ENCODE results near the gene TMEM217.
A peak's percentile ranks its signal among the peaks of the same experiment; 100 is the strongest.
"Not testable (repeated sequence)": the region's sequence is repeated elsewhere in the genome, so short reads cannot be mapped to it uniquely, and the experiment has no call there.

TMEM217 gene

DNA sequence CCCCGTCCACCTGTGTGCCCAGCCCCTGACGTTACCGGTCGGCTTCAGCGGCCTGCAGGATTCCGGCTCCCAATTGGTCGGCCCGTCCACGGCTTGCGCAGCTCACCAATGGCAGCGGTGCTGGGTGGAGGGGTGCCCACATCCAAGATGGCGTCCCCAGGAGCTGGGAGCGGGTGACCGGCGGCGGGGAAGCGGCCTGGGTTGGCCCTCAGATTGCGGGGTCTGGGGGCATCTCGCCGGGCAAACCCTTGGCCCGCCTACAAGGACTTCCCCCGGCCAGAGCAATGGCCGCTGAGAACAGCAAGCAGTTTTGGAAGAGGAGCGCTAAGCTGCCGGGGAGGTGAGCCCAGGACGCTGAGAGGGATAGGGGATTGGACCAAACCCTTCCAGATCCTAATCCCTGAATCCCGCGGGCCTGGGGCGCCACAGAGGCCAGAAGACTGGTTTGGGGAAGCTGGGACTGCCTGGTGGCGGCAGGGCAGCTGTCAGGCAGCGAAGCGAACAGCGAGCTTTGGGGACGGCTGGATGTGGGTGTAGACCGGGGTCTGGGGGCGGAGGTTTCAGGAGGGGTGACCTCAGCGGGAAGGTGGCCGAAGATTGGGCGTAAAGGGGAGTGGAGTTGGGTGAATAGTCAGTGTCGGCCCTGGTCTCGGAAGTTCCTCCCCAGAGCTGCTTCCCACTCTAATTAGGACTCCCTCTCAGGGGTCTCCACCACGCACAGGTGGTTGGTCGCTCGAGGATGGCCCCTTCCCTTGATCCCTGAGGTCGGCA is at the start of gene TMEM217, which contains the start of gene TBC1D22B:
Gene TMEM217 (minus strand): TSS at position 511 of the 771 bp plus-strand sequence. CDS start 39,114 bp downstream, outside the sequence.
Gene TBC1D22B (plus strand): TSS at position 139 of the 771 bp plus-strand sequence. CDS start 146 bp downstream, at position 285.
- peak; percentile 95 for DNase-seq

DNA sequence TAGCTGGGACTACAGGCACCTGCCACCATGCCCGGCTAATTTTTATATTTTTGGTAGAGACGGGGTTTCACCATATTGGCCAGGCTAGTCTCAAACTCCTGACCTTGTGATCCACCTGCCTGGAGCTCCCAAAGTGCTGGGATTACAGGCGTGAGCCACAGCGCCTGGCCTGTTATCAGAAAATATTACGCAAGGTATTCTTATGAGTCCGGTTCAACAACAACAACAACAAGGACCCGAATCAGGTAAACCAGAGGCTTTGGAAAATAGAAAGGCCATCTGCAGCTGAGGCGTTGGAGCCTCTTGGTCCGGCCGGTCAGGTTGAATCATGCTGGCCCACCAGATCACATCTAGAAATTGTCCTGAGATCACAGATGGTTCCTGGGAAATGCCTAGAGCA is 49.5 kb upstream of the TMEM217 start:
- not testable (repeated sequence) for DNase-seq

DNA sequence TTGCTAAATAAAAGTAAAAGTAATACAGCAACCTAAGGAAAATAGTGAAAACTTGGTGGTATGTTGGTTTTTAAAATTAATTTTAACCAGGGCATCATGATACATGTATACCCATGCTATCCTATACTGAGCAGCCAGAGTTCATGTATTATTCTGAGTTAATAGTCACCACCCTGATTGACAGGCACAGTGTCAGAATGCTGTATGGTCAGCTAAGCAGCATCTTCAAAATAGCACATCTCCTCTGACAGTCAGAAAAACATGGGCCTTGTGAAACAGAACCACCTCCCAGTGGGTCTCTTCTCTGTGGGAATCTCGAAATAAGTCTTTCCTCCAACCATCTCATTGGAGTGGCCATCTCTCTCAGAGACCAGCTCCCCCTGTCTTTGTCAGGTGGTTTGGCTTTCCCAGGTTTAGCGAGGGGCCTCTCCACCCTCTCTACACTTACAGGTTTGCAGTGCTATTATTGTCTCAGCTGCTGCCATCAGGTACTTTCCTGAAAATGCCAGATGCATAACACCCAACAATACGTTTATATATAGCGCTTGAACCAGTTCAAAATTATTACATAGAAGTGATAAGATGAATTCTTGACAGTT is 48.8 kb upstream of the TMEM217 start:
- peak; percentile 38 for DNase-seq

DNA sequence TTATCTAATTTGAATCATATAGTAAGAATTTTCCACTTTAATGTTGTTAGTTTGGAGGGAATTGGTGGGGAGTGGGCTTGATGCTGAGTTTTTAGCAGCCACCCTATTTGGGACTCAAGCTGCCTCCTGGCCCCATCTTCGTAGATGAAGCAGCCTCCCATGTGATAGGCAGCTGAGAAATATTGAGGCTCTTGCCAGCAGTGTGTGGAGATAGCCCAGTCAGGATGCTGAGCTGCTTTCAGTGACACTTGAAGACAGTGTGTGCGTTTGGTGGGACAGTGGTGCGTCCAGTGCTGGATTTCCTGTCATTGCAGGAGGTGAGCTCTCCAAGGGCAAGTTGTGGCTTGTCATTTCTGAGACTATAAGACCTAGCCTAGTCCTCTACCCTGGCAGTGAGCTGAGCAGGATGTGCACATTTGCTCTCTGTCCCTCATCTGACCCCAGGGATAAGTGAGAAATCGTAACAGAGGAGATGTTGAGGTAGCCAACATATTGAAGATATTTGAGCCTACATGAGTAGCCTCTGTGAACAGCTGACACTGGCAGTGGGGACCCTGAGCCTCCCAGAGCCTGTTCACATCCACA is 48.0 kb upstream of the TMEM217 start:
- no peak for DNase-seq

DNA sequence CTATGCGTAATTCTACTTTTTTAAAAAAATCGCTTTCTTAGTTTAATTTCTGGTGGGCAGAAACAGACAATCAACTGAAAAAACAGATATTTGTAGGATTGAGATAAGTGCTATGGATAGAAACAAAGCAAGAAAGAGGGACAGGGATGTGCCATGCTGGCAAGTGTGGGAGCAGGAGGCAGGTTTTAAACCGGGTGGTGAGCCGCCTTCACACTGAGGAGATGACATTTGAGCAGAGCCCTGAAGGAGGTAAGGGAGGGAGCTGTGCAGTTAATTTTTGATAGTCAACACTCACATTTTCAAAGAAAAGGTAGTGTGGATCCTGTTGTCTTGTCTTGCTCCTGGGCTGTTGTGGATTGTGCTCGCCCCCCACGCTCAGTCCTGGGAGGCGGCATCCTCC is 46.8 kb upstream of the TMEM217 start:
- no peak for DNase-seq

DNA sequence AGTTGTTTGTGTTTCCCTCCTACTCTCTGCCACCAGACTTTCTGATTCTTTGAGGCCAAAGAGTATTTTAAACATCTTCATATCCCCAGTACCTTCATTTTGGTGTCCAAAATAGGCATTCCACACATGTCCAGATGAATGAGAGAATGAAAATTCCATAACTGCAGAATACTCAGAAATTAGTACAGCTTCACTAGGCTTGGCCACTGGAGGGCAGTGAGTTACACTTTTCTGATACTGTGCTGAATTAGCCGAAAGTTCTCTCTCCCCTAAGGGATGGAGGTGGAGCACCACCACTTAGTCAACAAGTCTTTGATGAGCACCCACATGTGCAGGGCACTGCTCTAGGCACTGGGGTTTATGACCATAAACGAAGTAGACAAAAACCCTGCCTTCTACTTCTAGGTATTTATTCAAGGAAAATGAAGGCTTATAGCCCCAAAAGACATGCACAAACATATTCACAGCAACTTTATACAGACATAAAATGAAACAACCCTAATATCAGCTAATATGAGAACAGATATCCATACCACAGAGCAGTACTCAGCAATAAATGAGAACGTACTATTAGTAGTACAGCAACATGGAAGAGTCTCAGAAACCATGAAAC is 46.1 kb upstream of the TMEM217 start:
- no peak for DNase-seq

DNA sequence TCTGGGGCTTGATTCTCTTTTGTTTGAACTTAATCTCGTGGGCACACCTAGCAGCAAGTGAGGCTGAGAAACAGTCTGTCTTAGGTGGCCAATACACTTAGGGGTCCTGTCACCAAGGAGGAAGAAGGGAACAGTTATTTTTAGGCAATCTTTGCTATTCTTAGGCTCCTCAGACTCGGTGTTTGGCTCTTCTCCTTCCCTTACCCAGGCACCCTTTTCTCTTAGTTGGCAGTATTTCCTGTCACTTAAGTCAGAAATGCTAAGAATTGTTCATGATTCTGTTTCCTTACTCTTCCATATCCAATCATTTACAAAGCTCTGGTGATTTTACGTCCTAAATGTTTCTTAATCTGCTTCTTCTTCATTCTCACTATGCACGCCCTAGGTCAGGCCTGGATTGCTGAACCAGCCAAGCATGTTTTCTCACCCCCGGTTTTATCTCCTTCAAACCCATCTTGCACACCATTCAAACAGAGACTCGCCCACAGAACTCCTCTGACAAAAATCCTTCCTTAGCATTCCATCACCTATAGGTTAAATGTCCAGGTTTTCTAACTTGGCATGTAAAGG is 45.2 kb upstream of the TMEM217 start:
- no peak for DNase-seq

DNA sequence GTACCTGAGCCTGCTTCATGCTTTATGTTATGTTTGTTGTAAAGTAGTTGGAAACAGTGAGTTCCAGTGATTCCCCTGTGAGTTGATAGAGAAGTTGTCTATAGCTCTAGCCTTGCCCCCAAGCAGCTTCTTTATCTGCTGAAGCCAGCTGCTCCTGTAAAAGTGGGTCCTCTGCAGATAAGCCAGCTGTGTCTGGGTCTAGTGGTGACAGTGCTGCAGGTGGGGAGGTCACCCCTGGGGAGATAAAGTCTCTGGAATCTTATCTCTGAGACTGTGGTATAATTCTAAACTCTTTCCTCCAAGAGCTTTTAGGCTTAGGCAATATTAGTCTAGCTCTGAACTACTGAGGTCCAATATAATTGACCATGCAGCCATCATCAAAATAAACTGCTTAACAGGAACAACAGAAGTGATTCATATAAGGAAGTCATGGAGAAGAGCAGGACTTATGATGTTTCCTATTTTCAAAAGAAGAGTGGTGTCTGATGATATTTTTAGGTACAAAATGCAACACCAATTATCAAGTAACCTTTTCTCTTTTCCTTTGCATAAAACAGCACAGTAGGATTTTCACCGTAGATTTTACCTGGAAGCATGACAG is 44.2 kb upstream of the TMEM217 start:
- DNase-seq = no peak

DNA sequence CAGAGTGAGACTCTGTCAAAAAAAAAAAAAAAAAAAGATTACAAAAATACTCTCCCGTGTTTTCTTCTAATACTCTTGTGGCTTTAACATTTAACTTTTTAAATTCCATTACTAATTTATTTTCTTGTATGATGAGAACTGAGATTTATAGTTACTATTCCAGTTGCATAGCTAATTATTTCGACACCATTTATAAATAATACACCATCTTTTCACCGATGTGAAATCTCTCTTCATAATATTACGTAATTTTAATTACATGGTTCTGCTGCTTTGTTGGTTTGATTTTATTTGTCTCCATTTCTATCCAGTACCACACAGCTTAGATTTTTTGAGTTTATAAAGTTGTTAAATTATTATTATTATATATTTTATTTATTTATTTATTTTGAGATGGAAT is 42.0 kb upstream of the TMEM217 start:
- DNase-seq = no peak

DNA sequence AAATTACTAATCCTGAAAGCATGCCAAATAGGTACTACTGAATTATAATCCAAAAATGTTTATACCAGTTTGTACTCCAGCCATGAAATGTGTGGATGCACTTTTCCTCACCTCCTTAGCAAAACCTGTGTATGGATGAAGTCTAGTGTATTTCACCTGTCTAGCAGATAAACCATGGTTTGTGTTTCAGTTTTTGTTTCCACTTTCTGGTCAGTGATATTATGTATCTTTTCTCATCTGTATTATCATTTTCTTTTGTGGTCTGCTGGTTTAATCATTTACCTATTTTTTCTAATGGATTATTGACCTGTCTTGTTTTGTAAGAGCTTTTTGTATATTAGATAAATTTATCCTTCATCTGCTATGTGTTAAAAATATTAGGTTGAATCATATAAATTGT is 41.0 kb upstream of the TMEM217 start:
- DNase-seq = no peak

DNA sequence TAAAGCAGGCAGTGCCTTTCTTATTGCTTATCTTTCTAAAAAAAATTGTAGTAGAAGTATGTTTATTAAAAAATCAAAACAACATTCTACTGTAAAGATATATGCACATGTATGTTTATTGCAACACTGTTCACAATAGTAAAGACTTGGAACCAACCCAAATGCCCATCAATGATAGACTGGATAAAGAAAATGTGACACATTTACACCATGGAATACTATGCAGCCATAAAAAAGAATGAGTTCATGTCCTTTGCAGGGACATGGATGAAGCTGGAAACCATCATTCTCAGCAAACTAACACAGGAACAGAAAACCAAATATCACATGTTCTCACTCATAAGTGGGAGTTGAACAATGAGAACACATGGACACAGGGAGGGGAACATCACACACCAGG is 39.7 kb upstream of the TMEM217 start:
- not testable (repeated sequence) for DNase-seq

DNA sequence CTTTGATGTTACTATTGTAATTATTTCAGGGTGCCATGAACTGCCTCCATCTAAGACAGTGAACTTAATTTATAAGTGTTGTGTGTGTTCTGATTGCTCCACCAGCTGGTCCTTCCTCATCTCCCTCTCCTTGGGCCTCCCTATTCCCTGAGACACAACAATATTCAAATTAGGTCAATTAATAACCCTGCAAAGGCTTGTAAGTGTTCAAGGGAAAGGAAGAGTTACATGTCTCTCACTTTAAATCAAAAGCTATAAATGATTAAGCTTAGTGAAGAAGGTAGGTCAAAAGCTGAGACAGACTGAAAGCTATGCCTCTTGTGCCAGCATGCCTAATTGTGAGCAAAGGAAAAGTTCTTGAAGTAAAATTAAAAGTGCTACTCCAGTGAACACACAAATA is 35.5 kb upstream of the TMEM217 start:
- no peak for DNase-seq

DNA sequence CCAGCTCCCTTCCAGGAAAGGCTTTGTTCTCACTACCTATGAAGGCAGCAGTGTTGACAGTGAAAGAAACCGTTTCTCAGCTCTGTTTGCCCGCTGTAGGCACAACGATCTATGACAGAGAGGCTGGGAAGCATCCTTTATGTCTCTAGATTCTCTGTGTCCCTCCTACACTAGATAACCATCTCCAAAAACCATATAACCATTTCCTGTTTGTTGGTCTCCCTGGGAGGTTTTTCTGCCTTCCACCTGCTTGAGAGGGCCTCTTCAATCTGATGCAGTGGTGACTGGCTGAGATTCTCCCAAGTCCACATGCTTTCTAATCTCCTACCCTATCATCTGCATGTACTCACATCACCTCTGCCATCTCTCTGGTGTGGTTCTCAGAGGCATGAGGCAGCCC is 32.0 kb upstream of the TMEM217 start:
- DNase-seq = no peak

DNA sequence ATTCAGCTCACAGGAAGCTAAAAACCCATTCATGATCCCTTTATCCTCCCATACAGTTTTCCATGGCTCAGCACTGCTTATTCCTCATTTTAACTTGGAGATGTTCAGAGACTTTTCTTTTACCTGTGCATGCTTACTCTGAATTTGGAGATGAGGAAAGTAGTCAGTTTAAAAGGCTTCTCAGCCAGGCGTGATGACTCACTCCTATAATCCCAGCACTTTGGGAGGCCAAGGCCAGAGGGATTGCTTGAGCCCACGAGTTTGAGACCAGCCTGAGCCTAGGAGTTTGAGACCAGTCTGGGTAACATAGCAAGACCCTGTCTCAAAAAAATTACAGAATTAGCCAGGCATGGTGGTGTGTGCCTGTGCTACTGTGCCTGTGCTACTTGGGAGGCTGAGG is 30.3 kb upstream of the TMEM217 start:
- no peak for DNase-seq

DNA sequence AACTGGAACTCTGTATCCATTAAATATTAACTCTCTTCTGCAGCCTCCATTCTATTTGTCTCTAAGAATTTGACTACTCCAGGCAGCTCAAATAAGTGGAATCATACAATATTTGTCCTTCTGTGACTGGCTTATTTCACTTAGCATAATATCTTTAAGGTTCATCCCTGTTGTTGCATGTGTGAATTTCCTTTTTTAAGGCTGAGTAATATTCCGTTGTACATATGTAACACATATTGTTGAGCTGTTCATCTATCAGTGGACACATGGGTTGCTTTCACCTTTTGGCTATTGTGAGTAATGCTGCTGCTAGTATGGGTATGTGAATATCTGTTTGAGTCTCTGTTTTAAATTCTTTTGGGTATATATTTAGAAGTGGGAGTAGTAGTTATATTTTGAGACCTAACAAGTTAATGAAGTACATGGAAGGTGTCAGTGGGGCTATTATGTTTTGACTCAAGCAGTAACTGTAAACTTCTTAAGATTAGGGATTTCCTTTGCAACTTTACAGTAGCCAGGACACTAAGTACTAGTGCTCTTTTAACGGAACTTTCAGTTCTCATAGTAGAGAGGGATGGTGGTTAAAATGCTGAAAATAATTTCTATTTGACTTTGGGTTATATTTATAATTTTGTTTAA is 29.7 kb upstream of the TMEM217 start:
- no peak for DNase-seq

DNA sequence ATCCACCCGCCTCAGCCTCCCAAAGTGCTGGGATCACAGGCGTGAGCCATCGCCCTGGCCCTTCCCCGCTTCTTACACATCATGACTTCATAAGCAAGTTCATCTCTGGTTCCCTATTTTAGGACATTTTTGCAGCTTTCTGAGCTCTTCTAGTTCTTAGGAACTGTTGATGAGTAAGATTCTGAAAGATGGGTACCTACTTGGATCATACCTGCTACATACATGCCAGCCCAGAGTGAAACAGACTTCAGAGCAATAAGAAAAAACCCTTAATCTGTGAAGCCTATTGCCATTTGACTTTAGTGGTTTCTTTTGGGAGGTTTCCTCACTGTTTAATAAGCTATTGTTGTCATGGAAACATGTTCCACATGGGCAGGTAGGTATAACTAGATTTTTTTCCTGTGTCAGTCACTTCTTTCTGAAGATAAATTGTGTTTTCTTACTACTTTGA is 27.9 kb upstream of the TMEM217 start:
- DNase-seq = no peak

DNA sequence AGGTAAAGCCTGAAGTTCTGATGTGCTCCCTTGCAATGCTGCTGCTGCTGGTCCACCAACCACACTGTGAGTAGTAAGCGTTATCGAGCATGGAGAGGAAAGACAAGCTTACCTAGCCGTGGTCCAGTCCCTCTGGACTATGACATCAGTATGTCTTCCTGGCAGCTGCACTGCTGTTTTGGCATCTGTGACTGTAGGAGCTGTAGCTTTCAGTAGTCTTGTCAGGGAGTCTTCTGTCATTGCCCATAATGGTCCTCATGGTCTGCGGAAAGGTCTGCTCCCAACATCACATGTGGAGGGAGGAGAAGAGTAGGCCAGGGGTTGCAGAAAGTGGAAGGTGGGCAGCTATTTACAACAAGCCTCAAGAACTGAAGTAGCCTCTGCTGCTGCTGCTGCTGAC is 26.8 kb upstream of the TMEM217 start:
- no peak for DNase-seq

DNA sequence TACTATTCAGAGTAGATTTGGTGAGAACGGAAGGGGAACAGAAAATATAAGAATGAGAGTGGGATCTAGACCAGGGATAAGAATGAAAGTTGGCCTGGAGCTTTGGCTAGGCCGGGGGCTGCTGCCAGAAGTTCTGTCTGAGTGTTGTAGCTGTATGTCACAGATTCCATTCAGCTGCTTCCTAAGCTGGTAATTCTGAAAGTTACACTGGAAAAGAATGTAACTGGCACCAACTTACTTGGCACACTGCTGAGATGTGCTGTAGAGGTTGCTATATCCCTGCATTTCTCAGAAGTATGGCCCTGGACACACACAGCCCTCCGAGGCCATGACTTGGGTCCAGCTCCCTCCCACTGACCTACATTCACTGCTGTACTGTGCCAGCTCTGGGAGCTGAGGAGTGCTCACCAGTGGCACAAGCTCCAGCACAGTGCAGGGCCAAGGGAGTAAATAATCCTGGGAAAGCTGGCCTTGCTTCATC is 25.8 kb upstream of the TMEM217 start:
- no peak for DNase-seq

DNA sequence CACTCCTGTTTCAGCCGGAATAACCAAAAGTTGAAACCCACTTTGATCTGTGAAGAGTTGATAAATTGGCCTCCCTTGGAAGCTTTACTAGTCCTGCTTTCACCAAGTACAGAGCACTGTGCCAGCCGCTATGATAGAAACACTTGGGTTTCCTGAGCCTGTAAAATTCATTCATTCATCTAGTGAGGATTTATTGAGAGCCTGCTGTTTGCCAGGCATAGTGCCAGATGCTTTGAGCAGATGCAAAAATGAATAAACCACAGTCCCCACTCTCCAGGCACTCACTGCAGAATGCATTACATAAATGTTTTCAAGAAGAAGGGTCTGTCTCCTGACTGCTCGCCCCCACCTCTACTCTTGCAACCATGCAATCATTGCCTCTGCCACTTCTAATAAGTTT is 25.3 kb upstream of the TMEM217 start:
- no peak for DNase-seq

DNA sequence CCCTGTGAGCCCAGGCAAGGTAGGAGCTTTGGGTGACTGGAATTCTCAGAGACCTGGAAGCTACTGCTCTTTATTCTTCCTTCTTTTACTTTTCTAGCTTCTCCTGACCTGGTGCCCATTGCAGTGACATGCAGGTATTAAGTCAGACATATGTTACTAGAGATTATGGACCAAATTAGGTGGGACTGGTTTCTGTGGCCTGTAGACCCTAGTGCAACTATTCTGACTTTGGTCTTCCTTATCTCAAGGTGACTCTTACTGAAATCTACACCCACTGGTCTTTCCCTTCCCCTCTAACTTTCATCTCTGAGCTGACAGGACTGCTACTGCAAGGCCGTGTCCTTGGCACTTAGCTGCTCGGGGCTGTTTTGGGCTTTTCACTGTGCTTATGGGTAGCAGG is 24.4 kb upstream of the TMEM217 start:
- no peak for DNase-seq

DNA sequence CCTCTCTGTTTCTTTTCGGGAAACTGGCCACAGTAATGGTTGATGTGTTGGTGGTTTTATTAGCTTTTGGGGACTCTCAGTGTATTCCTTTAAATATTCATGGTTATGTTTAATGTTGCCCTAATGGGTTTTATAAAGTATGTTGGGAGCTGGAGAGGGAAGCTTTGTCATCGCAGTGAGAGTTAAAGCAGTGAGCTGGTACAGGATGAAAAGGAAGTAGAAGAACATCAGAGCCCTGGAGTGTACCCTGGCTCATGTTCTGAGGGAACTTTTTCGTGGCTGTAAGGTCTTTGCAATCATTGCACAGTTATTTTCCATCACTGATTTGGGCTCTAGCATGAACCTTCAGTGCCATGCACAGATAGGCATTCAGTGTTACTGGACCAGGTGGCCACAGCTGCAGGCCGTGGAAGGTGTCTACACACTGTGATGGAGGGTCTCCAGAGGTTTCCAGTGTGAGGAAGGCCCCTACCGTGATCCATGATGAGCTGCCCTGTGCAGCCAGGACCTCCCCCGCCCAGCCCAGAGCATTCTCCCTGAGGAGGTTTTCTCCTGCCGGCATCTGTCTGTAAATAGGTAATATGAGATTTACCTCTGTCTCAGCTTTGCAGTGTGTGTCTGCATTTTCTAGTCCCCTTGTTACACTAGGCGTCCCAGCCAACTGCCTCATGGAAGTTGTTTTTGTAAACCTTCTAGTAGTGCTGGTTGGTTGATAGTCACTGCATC is 22.4 kb upstream of the TMEM217 start:
- no peak for DNase-seq

Data from NCI-H774 (cell line).